ENCODE data around the gene THSD4. TPM values are rescaled to one million over a fixed set of nuclear protein-coding genes. Genes with fewer than 3 reads are reported as not detected.

Gene THSD4
- total RNA-seq, 1 donor: 15.6 TPM

- DNase-seq (ENCODE audit: insufficient read length, low spot score, missing footprints): no peak
- Histone ChIP-seq H3K9me3 (ENCODE audit: low read depth, low read length) (no peaks in the 10 kb centered on the region), H3K27ac (ENCODE audit: low read depth, low read length) (no peak overlapping the region), H2AFZ (ENCODE audit: low read length) (no peak overlapping the region), H3K36me3 (ENCODE audit: insufficient read depth, low read length) (no peaks in the 10 kb centered on the region), H3K27me3 (ENCODE audit: insufficient read depth, low read length) (no peaks in the 10 kb centered on the region), H4K20me1 (ENCODE audit: insufficient read depth, low read length) (no peaks in the 10 kb centered on the region), H3K4me1 (ENCODE audit: insufficient read depth, low read length) (peaks cover 7% of the 10 kb centered on the region), H3K4me2 (ENCODE audit: insufficient read depth, low read length) (no peak overlapping the region), H3K79me2 (ENCODE audit: insufficient read depth, low read length) (no peaks in the 10 kb centered on the region), H3K4me3 (ENCODE audit: insufficient read depth, low read length) (no peak overlapping the region)
- no peak for TF ChIP-seq CTCF (IDR thresholded peaks at IDR 0.05; ENCODE audit: extremely low read depth, low read depth, low read length)
Observed at GRCh38 chr15:71104636-71105035, 10.6 kb upstream of the THSD4 start.

- Histone ChIP-seq H3K27ac (ENCODE audit: low read depth, low read length) (no peak overlapping the region), H4K20me1 (ENCODE audit: insufficient read depth, low read length) (no peaks in the 10 kb centered on the region), H3K4me2 (ENCODE audit: insufficient read depth, low read length) (no peak overlapping the region), H3K27me3 (ENCODE audit: insufficient read depth, low read length) (no peaks in the 10 kb centered on the region), H3K4me1 (ENCODE audit: insufficient read depth, low read length) (peaks cover 7% of the 10 kb centered on the region), H3K9me3 (ENCODE audit: low read depth, low read length) (no peaks in the 10 kb centered on the region), H3K36me3 (ENCODE audit: insufficient read depth, low read length) (no peaks in the 10 kb centered on the region), H3K4me3 (ENCODE audit: insufficient read depth, low read length) (no peak overlapping the region), H3K79me2 (ENCODE audit: insufficient read depth, low read length) (no peaks in the 10 kb centered on the region), H2AFZ (ENCODE audit: low read length) (no peak overlapping the region)
- TF ChIP-seq CTCF (IDR thresholded peaks at IDR 0.05; ENCODE audit: extremely low read depth, low read depth, low read length): no peak
- DNase-seq (ENCODE audit: insufficient read length, low spot score, missing footprints): no peak
Observed at GRCh38 chr15:71105444-71105843, 9.8 kb upstream of the THSD4 start.

- Histone ChIP-seq H3K4me3 (ENCODE audit: insufficient read depth, low read length) (no peak overlapping the region), H4K20me1 (ENCODE audit: insufficient read depth, low read length) (no peaks in the 10 kb centered on the region), H3K27ac (ENCODE audit: low read depth, low read length) (no peak overlapping the region), H3K4me1 (ENCODE audit: insufficient read depth, low read length) (peaks cover 16% of the 10 kb centered on the region), H3K9me3 (ENCODE audit: low read depth, low read length) (no peaks in the 10 kb centered on the region), H3K27me3 (ENCODE audit: insufficient read depth, low read length) (no peaks in the 10 kb centered on the region), H3K79me2 (ENCODE audit: insufficient read depth, low read length) (no peaks in the 10 kb centered on the region), H2AFZ (ENCODE audit: low read length) (no peak overlapping the region), H3K36me3 (ENCODE audit: insufficient read depth, low read length) (no peaks in the 10 kb centered on the region), H3K4me2 (ENCODE audit: insufficient read depth, low read length) (no peak overlapping the region)
- TF ChIP-seq CTCF (IDR thresholded peaks at IDR 0.05; ENCODE audit: extremely low read depth, low read depth, low read length): no peak
- no peak for DNase-seq (ENCODE audit: insufficient read length, low spot score, missing footprints)
Observed at GRCh38 chr15:71106802-71107500, 8.3 kb upstream of the THSD4 start.

GRCh38 chr15:71107501-71107815, 7.8 kb upstream of the THSD4 start:
- H2AFZ ChIP-seq (ENCODE audit: low read length): no peak overlapping the region
- no peaks in the 10 kb centered on the region for H3K27me3 ChIP-seq (ENCODE audit: insufficient read depth, low read length)
- H4K20me1 ChIP-seq (ENCODE audit: insufficient read depth, low read length): no peaks in the 10 kb centered on the region
- H3K27ac ChIP-seq (ENCODE audit: low read depth, low read length): no peak overlapping the region
- H3K9me3 ChIP-seq (ENCODE audit: low read depth, low read length): no peaks in the 10 kb centered on the region
- no peaks in the 10 kb centered on the region for H3K36me3 ChIP-seq (ENCODE audit: insufficient read depth, low read length)
- no peak for DNase-seq (ENCODE audit: insufficient read length, low spot score, missing footprints)
- TF ChIP-seq CTCF (IDR thresholded peaks at IDR 0.05; ENCODE audit: extremely low read depth, low read depth, low read length): no peak
- no peak overlapping the region for H3K4me3 ChIP-seq (ENCODE audit: insufficient read depth, low read length)
- H3K79me2 ChIP-seq (ENCODE audit: insufficient read depth, low read length): no peaks in the 10 kb centered on the region
- no peak overlapping the region for H3K4me2 ChIP-seq (ENCODE audit: insufficient read depth, low read length)
- peaks cover 16% of the 10 kb centered on the region for H3K4me1 ChIP-seq (ENCODE audit: insufficient read depth, low read length)
